Measurements from ENCODE around the gene MEX3C.

DNA sequence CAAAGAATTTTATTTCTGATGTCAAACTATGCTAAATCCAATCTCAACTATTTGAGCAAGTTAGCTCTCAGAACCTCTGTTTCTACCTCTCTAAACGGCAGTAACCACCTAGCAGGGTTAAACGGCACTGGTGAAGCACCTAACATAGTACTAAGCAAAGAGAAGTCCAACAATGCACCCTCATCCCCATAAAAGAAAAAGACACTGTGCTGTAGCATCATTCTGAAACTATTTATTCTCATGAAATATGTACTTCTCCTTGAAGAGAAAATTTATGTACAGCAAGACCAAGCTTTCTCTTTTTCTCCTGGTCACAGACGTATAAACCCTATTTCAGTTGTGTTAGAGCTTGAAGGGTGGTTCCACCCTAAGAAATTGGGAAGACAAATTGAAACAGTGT, 4.8 kb downstream of the MEX3C start:
- TF ChIP-seq, protein P1, sequence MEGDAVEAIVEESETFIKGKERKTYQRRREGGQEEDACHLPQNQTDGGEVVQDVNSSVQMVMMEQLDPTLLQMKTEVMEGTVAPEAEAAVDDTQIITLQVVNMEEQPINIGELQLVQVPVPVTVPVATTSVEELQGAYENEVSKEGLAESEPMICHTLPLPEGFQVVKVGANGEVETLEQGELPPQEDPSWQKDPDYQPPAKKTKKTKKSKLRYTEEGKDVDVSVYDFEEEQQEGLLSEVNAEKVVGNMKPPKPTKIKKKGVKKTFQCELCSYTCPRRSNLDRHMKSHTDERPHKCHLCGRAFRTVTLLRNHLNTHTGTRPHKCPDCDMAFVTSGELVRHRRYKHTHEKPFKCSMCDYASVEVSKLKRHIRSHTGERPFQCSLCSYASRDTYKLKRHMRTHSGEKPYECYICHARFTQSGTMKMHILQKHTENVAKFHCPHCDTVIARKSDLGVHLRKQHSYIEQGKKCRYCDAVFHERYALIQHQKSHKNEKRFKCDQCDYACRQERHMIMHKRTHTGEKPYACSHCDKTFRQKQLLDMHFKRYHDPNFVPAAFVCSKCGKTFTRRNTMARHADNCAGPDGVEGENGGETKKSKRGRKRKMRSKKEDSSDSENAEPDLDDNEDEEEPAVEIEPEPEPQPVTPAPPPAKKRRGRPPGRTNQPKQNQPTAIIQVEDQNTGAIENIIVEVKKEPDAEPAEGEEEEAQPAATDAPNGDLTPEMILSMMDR (conservative IDR thresholded peaks at IDR 0.05; ENCODE audit: low read depth in 2 of 2): no peak
- no peak for TF ChIP-seq EZH2 (IDR thresholded peaks at IDR 0.05; ENCODE audit: low read depth, unreplicated experiment)
- no peak for TF ChIP-seq POLR2AphosphoS5 (IDR thresholded peaks at IDR 0.05; ENCODE audit: low read depth)
- TF ChIP-seq NANOG (IDR thresholded peaks at IDR 0.05; ENCODE audit: borderline replicate concordance): no peak
- TF ChIP-seq, protein P2, sequence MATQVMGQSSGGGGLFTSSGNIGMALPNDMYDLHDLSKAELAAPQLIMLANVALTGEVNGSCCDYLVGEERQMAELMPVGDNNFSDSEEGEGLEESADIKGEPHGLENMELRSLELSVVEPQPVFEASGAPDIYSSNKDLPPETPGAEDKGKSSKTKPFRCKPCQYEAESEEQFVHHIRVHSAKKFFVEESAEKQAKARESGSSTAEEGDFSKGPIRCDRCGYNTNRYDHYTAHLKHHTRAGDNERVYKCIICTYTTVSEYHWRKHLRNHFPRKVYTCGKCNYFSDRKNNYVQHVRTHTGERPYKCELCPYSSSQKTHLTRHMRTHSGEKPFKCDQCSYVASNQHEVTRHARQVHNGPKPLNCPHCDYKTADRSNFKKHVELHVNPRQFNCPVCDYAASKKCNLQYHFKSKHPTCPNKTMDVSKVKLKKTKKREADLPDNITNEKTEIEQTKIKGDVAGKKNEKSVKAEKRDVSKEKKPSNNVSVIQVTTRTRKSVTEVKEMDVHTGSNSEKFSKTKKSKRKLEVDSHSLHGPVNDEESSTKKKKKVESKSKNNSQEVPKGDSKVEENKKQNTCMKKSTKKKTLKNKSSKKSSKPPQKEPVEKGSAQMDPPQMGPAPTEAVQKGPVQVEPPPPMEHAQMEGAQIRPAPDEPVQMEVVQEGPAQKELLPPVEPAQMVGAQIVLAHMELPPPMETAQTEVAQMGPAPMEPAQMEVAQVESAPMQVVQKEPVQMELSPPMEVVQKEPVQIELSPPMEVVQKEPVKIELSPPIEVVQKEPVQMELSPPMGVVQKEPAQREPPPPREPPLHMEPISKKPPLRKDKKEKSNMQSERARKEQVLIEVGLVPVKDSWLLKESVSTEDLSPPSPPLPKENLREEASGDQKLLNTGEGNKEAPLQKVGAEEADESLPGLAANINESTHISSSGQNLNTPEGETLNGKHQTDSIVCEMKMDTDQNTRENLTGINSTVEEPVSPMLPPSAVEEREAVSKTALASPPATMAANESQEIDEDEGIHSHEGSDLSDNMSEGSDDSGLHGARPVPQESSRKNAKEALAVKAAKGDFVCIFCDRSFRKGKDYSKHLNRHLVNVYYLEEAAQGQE (IDR thresholded peaks at IDR 0.05; ENCODE audit: unreplicated experiment): no peak
- no peak for TF ChIP-seq ZNF114 (CRISPR knock-in tag; IDR thresholded peaks at IDR 0.05)
- no peak for TF ChIP-seq CREB1 (CRISPR knock-in tag; IDR thresholded peaks at IDR 0.05; ENCODE audit: low read depth)
- no peak for TF ChIP-seq JUNB (IDR thresholded peaks at IDR 0.05; ENCODE audit: unreplicated experiment)
- no peak for TF ChIP-seq EZH2phosphoT487 (IDR thresholded peaks at IDR 0.05; ENCODE audit: unreplicated experiment)
- TF ChIP-seq, protein P3, sequence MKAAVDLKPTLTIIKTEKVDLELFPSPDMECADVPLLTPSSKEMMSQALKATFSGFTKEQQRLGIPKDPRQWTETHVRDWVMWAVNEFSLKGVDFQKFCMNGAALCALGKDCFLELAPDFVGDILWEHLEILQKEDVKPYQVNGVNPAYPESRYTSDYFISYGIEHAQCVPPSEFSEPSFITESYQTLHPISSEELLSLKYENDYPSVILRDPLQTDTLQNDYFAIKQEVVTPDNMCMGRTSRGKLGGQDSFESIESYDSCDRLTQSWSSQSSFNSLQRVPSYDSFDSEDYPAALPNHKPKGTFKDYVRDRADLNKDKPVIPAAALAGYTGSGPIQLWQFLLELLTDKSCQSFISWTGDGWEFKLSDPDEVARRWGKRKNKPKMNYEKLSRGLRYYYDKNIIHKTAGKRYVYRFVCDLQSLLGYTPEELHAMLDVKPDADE (IDR thresholded peaks at IDR 0.05): no peak
- no peak for TF ChIP-seq ZNF331 (CRISPR knock-in tag; IDR thresholded peaks at IDR 0.05; ENCODE audit: low read depth)
- TF ChIP-seq STAT1 (IDR thresholded peaks at IDR 0.05; ENCODE audit: unreplicated experiment): no peak
